H1 (cell line): ENCODE measurements around the gene RFLNA. TPM values are rescaled to one million over a fixed set of nuclear protein-coding genes. Genes with fewer than 3 reads are reported as not detected.

Source experiments
- CTCF ChIA-PET: fragments of 300-600 bp; sonication (Branson Sonifier 250); formaldehyde crosslinking; loops from one replicate; lab custom pipeline; 2021; ENCODE audit not compliant: partially characterized antibody; lab: Charles Lee
- POLR2A ChIA-PET: fragments of 300-600 bp; sonication (Branson Sonifier 250); formaldehyde crosslinking; loops from one replicate; lab custom pipeline; 2021; ENCODE audit warnings: inconsistent platforms; ENCODE audit not compliant: partially characterized antibody; lab: Charles Lee
- DNase-seq, 2 experiments: peaks; one replicate each; pipeline versions ENCODE4 v3.0.0 to v3.0.0-alpha.2; 2010 to 2022; ENCODE audit warnings: low spot score in 2 of 2, low read depth in 1 of 2, mixed read lengths in 1 of 2
- FAIRE-seq: peaks from 2 replicates; lab custom pipeline; 2011; peaks lifted over from hg19 to GRCh38; lab: Jason Lieb, UNC
- H2AFZ ChIP-seq: 2 replicates; pipeline ENCODE4 v1.8.1; 2012; ENCODE audit warnings: low read length, inconsistent platforms
- H2AK5ac ChIP-seq: 2 replicates; pipeline ENCODE4 v1.6.1; 2013; ENCODE audit warnings: low read depth, low read length
- H2BK120ac ChIP-seq: replicated peaks from 2 replicates; pipeline ENCODE3; 2013; ENCODE audit warnings: low read depth, low read length, inconsistent platforms
- H2BK12ac ChIP-seq: 2 replicates; pipeline ENCODE4 v1.6.1; 2013; ENCODE audit warnings: low read depth, low read length
- H2BK15ac ChIP-seq: 2 replicates; pipeline ENCODE4 v1.6.1; 2013; ENCODE audit warnings: low read length
- H2BK20ac ChIP-seq: 2 replicates; pipeline ENCODE4 v1.6.1; 2013; ENCODE audit warnings: low read length
- H2BK5ac ChIP-seq: 2 replicates; pipeline ENCODE4 v1.6.1; 2013; ENCODE audit warnings: low read depth, low read length
- H3K14ac ChIP-seq: 2 replicates; pipeline ENCODE4 v1.6.1; 2013; ENCODE audit warnings: inconsistent platforms; ENCODE audit not compliant: insufficient read length
- H3K18ac ChIP-seq: 2 replicates; pipeline ENCODE4 v1.6.1; 2013; ENCODE audit warnings: low read length; ENCODE audit errors: extremely low read depth
- H3K23ac ChIP-seq: 2 replicates; pipeline ENCODE4 v1.6.1; 2013; ENCODE audit warnings: inconsistent platforms; ENCODE audit not compliant: insufficient read length
- H3K23me2 ChIP-seq: 2 replicates; pipeline ENCODE4 v1.6.1; 2013; ENCODE audit warnings: low read depth, low read length
- H3K27ac ChIP-seq: 2 replicates; pipeline ENCODE4 v1.6.1; 2011; ENCODE audit warnings: low read depth, low read length, inconsistent platforms
- H3K27me3 ChIP-seq, 4 experiments: replicated peaks in 1 of 4; 1 replicate in 1 of 4; 2 replicates in 3 of 4; pipeline versions ENCODE4 v1.6.1 to v1.8.1; 2011 to 2013; ENCODE audit warnings: low read length in 3 of 4, mild to moderate bottlenecking in 3 of 4, inconsistent platforms in 2 of 4, mixed read lengths in 2 of 4, moderate library complexity in 1 of 4; ENCODE audit not compliant: control insufficient read depth in 3 of 4, insufficient read depth in 3 of 4; ENCODE audit errors: extremely low read depth in 1 of 4
- H3K36me3 ChIP-seq, 4 experiments: 2 replicates each; pipeline versions ENCODE4 v1.6.1 to v1.8.1; 2011 to 2013; ENCODE audit warnings: mild to moderate bottlenecking in 4 of 4, low read length in 3 of 4, moderate library complexity in 2 of 4, control low read depth in 1 of 4, inconsistent platforms in 1 of 4; ENCODE audit not compliant: insufficient read depth in 4 of 4, control insufficient read depth in 2 of 4
- H3K4ac ChIP-seq: replicated peaks from 2 replicates; pipeline ENCODE3; 2013; ENCODE audit warnings: low read length, low read depth, mixed read lengths, inconsistent platforms; ENCODE audit not compliant: insufficient read length
- H3K4me1 ChIP-seq, 4 experiments: replicated peaks in 1 of 4; 1 replicate in 1 of 4; 2 replicates in 3 of 4; pipeline versions ENCODE4 v1.6.1 to v1.8.1; 2011 to 2013; ENCODE audit warnings: low read length in 3 of 4, inconsistent platforms in 2 of 4, mixed read lengths in 1 of 4; ENCODE audit not compliant: insufficient read depth in 4 of 4, control insufficient read depth in 3 of 4
- H3K4me2 ChIP-seq, 2 experiments: 2 replicates each; pipeline versions ENCODE4 v1.6.1 to v1.8.1; 2011 to 2013; ENCODE audit warnings: low read depth in 2 of 2, low read length in 2 of 2, control low read depth in 1 of 2, inconsistent platforms in 1 of 2, mild to moderate bottlenecking in 1 of 2; ENCODE audit not compliant: insufficient read depth in 1 of 2
- H3K4me3 ChIP-seq, 4 experiments: fragments of 200-600, 300-600 bp in 1 of 4; sonication (generic), shearing (Covaris generic), sonication (Bioruptor Twin) in 1 of 4; 2 replicates each; pipeline versions ENCODE4 v1.5.1 to v1.8.1; 2011 to 2016; ENCODE audit warnings: low read length in 4 of 4, low read depth in 3 of 4, control low read depth in 2 of 4, inconsistent platforms in 2 of 4, mild to moderate bottlenecking in 2 of 4, mixed read lengths in 1 of 4, moderate library complexity in 1 of 4; ENCODE audit not compliant: insufficient read depth in 2 of 4; ENCODE audit errors: extremely low read depth in 1 of 4
- H3K56ac ChIP-seq: replicated peaks from 2 replicates; pipeline ENCODE3; 2013; ENCODE audit warnings: low read depth, mild to moderate bottlenecking, mixed read lengths, low read length, inconsistent platforms; ENCODE audit not compliant: insufficient read length
- H3K79me1 ChIP-seq: 2 replicates; pipeline ENCODE4 v1.6.1; 2013; ENCODE audit warnings: low read depth, low read length, control low read depth
- H3K79me2 ChIP-seq, 2 experiments: 2 replicates each; pipeline versions ENCODE4 v1.6.1 to v1.8.1; 2012 to 2013; ENCODE audit warnings: low read length in 2 of 2, mild to moderate bottlenecking in 2 of 2, inconsistent platforms in 1 of 2; ENCODE audit not compliant: insufficient read depth in 2 of 2, control insufficient read depth in 1 of 2
- H3K9ac ChIP-seq, 4 experiments: replicated peaks in 1 of 4; 1 replicate in 1 of 4; 2 replicates in 3 of 4; pipeline versions ENCODE4 v1.6.1 to v1.8.1; 2011 to 2013; ENCODE audit warnings: low read depth in 3 of 4, low read length in 3 of 4, control low read depth in 2 of 4, mild to moderate bottlenecking in 2 of 4, moderate library complexity in 2 of 4, inconsistent platforms in 1 of 4; ENCODE audit errors: extremely low read depth in 1 of 4
- H3K9me3 ChIP-seq, 2 experiments: 2 replicates each; pipeline versions ENCODE4 v1.6.1 to v1.8.1; 2012 to 2013; ENCODE audit warnings: mild to moderate bottlenecking in 2 of 2, moderate library complexity in 2 of 2, control low read depth in 1 of 2, inconsistent platforms in 1 of 2, low read depth in 1 of 2, low read length in 1 of 2, mixed read lengths in 1 of 2; ENCODE audit not compliant: insufficient read depth in 2 of 2
- H4K20me1 ChIP-seq, 2 experiments: replicated peaks in 1 of 2; 2 replicates each; pipeline versions ENCODE3 to v1.8.1; 2011 to 2013; ENCODE audit warnings: inconsistent platforms in 2 of 2, low read length in 2 of 2, mild to moderate bottlenecking in 1 of 2; ENCODE audit not compliant: insufficient read depth in 2 of 2, control insufficient read depth in 1 of 2
- H4K5ac ChIP-seq: 2 replicates; pipeline ENCODE4 v1.6.1; 2013; ENCODE audit warnings: low read length, low read depth, mixed read lengths, inconsistent platforms; ENCODE audit not compliant: insufficient read length
- H4K8ac ChIP-seq: 2 replicates; pipeline ENCODE4 v1.8.0; 2013; ENCODE audit warnings: mild to moderate bottlenecking, moderate library complexity, low read length, inconsistent platforms; ENCODE audit not compliant: insufficient read depth; ENCODE audit errors: extremely low read depth
- H4K91ac ChIP-seq: replicated peaks from 2 replicates; pipeline ENCODE3; 2013; ENCODE audit warnings: low read length, mixed read lengths, inconsistent platforms; ENCODE audit not compliant: insufficient read length
- KDM1A ChIP-seq: fragments of 200-600, 300-600 bp; sonication (generic); IDR thresholded peaks from 2 replicates; pipeline ENCODE4 v1.7.1; 2016; ENCODE audit warnings: mild to moderate bottlenecking, low read length, borderline replicate concordance
- SIRT6 ChIP-seq: IDR thresholded peaks from one replicate; pipeline ENCODE4 v1.7.1; 2012; ENCODE audit warnings: low read length, inconsistent platforms
- ZNF274 ChIP-seq: IDR thresholded peaks from 2 replicates; pipeline ENCODE4 v1.7.0; 2012; ENCODE audit warnings: low read length, borderline replicate concordance; ENCODE audit errors: extremely low read depth
- WGBS, 2 experiments: shearing (Covaris generic) in 1 of 2; methylation state at CpG; one replicate each; pipeline versions ENCODE4 v1.1.6 to v1.1.7; 2013 to 2015; ENCODE audit warnings: low lambda C conversion rate in 2 of 2, mixed read lengths in 2 of 2, inconsistent platforms in 1 of 2, low coverage in 1 of 2, missing lambda C conversion rate in 1 of 2; ENCODE audit not compliant: insufficient replicate concordance in 2 of 2, insufficient coverage in 1 of 2, insufficient read length in 1 of 2; ENCODE audit errors: extremely low coverage in 1 of 2, missing lambda C conversion rate in 1 of 2; 5-methylcytosine and 5-hydroxymethylcytosine counted together
- polyA plus RNA-seq, 7 experiments: library from polyadenylated mRNA; depleted of rRNA in 3 of 7; stranded (reverse) in 5 of 7; unstranded in 2 of 7; fragments of >200 nt in 5 of 7; fragments of 200-250 nt in 2 of 7; gene quantifications; 1 replicate in 5 of 7; 2 replicates in 1 of 7; 4 replicates in 1 of 7; pipeline versions ENCODE4 v1.2.1 to v1.2.3, GENCODE V29; 2011 to 2013; ENCODE audit warnings: missing spikeins in 2 of 7, mixed read lengths in 2 of 7
- total RNA-seq: library from RNA; stranded (reverse); fragmentation: NEBNext Ultra II Directional; extraction: Animal tissue kit (Norgen Biotek cat#: 25700); gene quantifications from 2 replicates; pipeline ENCODE4 v1.2.1, GENCODE V29; 2021

Gene RFLNA
- total and polyA plus RNA-seq, 2 of the 8 experiments (the other 6 are each of a cell fraction or from before 2014, with no cell fraction given) = 6.4 to 6.6 TPM

DNA sequence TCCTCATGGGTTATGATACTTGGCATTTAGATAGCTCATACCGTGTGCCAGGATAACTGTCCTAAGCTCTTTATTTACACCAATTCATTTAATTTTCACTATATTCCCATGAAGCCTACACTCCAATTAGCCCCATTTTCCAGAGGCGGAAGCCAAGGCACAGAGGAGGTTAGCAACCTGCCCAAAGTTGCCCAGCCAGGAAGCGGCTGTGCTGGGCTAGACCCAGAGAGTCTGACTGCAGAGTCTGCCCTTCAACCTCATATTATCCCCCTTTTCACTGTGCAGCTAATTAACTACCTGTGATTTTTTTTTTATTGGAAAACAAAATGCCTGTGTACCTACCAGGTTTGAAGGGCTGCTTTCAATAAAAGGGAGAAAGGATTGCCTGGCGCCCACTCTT is 2.5 kb downstream of the RFLNA start:
- Histone ChIP-seq H3K79me1 (0 out of 2 replicates have a peak, but pooled peaks cover 2% of the 10 kb centered on the region), H2BK5ac (no peak overlapping the region), H2AK5ac (no peak overlapping the region), H3K27me3 (peaks cover 3 to 36% (median 23%) of the 10 kb centered on the region in 4 experiments; a peak in 6 of 7 replicates), H4K5ac (no peak overlapping the region), H3K23ac (no peak overlapping the region), H2BK12ac (no peak overlapping the region), H2AFZ (no peak overlapping the region), H4K20me1 (peaks cover 2% of the 10 kb centered on the region in 2 experiments), H3K56ac (no peak overlapping the region), H2BK20ac (no peak overlapping the region), H2BK120ac (no peak overlapping the region), H4K8ac (no peak overlapping the region), H3K79me2 (no peaks in the 10 kb centered on the region), H3K27ac (no peak overlapping the region)
- POLR2A ChIA-PET = interaction anchor here (1.6 to 1.8 kb wide), 2 partner anchors 41 to 475 kb away, joined by 3 to 5 read pairs; no protein-coding TSS in a partner anchor
- no peak for FAIRE-seq
- WGBS, 2 experiments = 89% methylated on average over 3 of the region's 4 CpGs; no CpG with 5 or more reads in 1 of the 2 experiments
- CTCF ChIA-PET = interaction anchor here (0.6 to 2.1 kb wide), 8 partner anchors 16 to 310 kb away, joined by 3 to 8 read pairs (median 4); no protein-coding TSS in a partner anchor
- no peak for TF ChIP-seq ZNF274
- no peak for TF ChIP-seq SIRT6
- TF ChIP-seq KDM1A = 0 out of 2 replicates have a peak, but pooled peaks have one; percentile 18
- TF ChIP-seq, all 59 proteins: peak for 1
- no peak overlapping the region for H3K18ac ChIP-seq
- no peak overlapping the region for H2BK15ac ChIP-seq
- H3K14ac ChIP-seq = no peak overlapping the region
- H3K9ac ChIP-seq = no peak overlapping the region
- peak overlapping the region in 1 of 2 experiments; percentile 78; a peak in 1 of 4 replicates for H3K4me2 ChIP-seq
- no peak overlapping the region for H3K4me3 ChIP-seq
- no peak overlapping the region for H3K4ac ChIP-seq
- no peaks in the 10 kb centered on the region for H3K9me3 ChIP-seq
- no peak for DNase-seq
- no peak overlapping the region for H4K91ac ChIP-seq
- no peaks in the 10 kb centered on the region for H3K36me3 ChIP-seq
- peaks cover 3 to 23% (median 16%) of the 10 kb centered on the region in 4 experiments for H3K4me1 ChIP-seq
- H3K23me2 ChIP-seq = peaks cover 11% of the 10 kb centered on the region; the same call in 1 of the 2 replicates
